Inflammatory macrophage treated with lipopolysaccharide for 4 hours (primary cell): ENCODE measurements around the gene IL11.
A peak's percentile ranks its signal among the peaks of the same experiment; 100 is the strongest.

ENCODE experiments used
- DNase-seq: peaks from one replicate; pipeline ENCODE4 v3.0.0-alpha.2; 2020

Gene IL11

GRCh38 chr19:55369653-55370304 lies 484 bp downstream of the IL11 start:
- DNase-seq: no peak

- peak; percentile 54 for DNase-seq
Measured at GRCh38 chr19:55368701-55369563, 1.3 kb downstream of the IL11 start.

GRCh38 chr19:55368106-55368505 lies 2.2 kb downstream of the IL11 start:
- no peak for DNase-seq

GRCh38 chr19:55366790-55367189 lies 3.5 kb downstream of the IL11 start:
- no peak for DNase-seq

- DNase-seq: no peak
Measured at GRCh38 chr19:55365964-55366363, 4.3 kb downstream of the IL11 start.

DNA sequence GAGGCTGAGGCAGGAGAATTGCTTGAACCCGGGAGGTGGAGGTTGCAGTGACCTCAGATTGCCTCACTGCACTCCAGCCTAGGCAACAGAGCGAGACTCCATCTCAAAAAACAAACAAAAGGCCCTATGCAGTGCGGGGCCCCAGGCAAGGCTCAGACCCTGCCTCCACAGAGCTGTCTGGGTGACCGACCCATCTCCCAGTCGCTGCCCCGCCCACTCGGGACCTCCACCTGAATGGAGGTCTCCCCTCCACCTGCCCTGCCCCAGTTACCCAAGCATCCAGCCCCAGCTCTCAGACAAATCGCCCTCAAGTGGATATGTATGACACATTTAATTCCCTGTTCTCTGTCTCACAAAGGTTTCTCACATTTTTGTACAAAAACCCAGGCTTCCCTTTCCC lies 5.0 kb downstream of the IL11 start:
- no peak for DNase-seq

DNA sequence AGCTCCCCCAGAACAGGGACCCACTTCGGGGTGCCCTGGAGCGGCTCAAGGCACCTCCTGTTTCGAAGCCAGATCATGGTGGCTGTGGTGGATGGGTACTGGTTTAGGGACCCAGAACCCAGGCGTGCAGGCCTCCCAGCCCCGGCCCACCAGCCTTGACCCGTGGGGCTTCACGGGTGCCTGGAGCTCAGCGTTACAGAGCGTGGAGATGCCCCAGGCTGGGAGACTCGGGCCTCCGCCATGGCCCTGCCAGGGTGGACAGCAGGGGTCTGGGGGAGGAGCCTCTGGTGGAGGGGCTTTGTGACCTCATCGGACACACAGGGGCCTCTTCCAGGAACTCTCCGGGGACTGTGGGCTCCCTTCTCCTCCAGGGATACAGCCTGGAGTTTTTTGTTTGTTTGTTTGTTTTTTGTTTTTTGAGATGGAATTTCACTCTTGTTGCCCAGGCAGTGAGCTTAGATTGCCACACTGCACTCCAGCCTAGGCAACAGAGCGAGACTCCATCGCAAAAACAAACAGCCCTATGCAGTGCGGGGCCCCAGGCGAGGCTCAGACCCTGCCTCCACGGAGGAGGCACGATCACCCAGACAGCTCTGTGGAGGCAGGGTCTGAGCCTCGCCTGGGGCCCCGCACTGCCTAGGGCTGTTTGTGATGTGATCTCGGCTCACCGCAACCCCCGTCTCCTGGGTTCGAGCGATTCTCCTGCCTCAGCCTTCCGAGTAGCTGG lies 7.1 kb downstream of the IL11 start, which contains the start of gene GARIN5B:
TSS of gene GARIN5B (minus strand) at position 271 of the 727 bp plus-strand sequence. CDS start at position 77, 194 bp downstream.
- DNase-seq: no peak

DNA sequence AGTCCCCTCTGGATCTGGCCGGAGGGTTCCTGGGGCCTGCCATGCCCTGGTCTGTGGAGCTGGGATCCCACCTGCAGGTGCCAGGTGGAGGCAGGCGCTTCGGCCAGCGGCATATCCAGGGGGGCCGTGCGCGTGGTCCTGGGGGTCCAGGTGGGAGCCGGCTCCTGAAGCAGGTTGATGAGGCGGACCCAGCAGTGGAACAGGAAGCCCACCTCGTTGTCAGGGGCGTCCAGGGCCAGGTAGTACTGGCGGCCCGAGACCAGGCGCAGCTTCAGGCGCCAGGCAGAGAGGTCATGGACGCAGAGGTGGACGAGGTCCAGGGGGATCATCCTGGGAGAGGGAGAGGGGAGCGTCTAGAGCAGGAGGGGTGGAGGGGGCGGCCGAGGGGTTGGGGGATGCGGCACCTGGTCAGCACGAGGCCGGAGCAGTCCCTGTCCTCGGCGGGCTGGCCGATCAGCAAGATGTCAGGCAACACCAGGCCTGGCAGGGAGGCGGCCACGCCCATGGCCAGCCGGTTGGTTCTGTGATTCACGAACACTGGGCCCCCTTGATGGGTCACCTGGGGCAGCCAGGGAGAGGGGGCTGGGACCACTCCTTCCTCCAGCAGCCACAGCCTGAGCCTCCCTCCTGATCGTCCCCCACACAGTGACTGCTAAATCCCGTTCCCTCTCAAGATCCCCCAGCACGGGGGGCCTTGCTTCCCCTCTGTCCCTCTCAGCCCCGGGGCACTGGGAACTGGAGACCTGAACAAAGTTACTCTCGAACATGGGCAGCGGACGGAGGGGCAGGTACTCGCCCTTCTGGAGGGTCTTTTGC lies 7.9 kb downstream of the IL11 start:
- DNase-seq: no peak

DNA sequence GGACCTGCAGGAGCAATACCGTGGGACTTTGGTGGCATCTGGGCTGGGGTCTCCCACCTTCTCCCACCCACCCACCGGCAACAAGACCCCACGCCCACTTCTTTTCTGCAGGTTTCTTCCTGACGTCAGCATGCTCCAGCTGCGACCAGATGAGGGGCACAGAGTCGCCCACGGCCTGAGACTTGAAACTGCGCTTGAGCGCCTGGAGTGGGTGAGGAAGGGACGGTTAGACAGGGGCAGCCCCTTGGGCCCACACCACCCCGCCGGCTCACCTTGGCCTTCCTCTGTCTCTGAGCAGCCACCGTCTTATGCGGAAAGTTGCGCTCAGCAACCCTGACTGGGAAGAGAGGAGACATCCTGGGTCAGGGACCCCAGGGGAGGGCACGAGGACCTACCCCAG lies 9.4 kb downstream of the IL11 start:
- DNase-seq: no peak

DNA sequence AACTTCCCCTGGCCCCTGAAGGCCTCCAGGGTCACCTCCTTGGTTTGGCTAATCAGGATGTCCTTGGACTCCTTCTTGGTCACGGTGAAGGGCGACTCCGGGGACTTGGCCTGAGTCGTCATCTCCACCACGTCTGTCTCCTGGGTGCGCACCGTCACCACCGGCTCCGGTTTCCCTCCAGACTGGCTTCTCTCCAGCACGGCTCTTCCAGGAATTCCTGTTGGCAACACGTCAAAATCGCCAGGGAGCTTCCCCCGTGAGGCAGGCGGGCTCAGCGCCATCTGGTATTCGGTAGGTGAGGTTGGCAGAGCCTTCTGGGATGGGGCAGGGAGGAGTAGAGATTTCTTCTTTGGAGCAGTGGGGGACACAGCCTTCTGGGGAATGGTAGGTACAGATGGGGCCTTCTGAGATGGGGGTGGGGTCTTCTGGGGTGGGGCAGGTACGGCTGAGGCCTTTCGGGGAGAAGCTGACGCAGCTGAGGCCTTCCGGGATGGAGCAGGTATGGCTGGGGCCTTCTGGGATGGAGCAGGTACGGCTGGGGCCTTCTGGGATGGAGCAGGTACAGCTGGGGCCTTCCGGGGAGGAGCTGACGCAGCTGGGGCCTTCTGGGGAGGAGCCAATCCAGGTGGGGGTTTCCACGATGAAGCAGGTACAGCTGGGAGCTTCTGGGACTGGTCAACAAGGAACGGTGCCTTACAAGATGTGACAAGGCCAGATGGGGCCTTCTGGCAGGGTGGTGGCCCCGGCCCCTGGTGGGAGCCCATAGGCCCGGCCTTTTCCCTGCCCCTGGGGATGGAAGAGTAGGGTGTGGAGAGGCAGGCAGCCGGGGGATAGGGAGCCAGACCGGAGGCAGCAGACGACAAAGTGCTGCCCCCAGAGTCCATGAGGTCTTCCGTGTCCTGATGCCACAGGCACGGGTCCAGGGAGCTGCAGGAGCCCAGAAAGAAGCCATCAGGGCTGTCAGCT lies 11.0 kb downstream of the IL11 start:
- no peak for DNase-seq

DNA sequence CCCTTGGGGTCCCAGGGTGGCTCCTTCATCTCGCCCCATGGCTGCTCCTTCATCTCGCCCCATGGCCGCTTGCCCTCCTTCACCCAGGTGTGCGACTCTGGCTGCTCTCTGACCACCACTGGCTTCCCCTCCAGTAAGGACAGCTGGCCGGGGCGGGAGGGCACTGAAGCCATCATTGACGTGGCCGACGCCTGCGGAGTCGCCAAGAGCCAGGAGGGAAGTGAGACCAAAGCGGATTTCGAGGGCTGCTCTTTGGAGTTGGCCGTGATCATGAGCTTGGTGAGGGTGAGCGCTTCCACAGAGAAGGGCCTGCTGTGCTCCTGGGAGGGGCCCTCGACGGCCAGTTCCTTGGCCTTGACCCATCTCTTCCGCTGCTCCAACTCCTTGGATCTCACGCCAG lies 11.8 kb downstream of the IL11 start:
- DNase-seq: no peak

- no peak for DNase-seq
Measured at GRCh38 chr19:55355213-55355821, 14.9 kb downstream of the IL11 start.

DNA sequence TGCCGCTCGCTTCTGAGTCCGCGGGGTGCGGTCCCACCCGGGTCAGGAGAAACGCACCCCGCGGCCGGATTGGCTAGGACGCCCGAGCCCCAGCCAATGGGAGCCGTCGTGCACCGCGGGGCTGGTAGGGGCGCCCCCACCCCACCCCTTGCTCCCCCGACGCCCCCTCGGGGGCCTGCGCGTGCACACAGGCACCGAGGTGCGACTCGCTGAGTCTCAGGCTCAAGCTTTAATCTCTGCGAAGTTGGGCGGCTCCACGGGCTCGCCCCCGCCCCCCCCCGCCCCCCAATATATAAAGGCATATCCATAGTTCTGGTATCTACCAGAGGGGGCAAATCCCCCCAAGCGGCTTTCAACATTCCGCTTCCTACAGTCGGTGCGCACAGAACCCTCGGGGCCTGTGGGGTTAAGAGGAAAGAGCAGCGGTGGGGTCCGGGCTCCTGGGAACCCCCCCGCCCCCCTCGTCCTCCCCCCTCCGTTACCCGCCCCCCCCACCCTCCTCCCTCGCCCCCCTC lies 15.5 kb downstream of the IL11 start, which contains the start of gene COX6B2:
TSS of gene COX6B2 (minus strand) at position 22 of the 515 bp plus-strand sequence. CDS start 198 bp downstream, outside the sequence.
- no peak for DNase-seq

DNA sequence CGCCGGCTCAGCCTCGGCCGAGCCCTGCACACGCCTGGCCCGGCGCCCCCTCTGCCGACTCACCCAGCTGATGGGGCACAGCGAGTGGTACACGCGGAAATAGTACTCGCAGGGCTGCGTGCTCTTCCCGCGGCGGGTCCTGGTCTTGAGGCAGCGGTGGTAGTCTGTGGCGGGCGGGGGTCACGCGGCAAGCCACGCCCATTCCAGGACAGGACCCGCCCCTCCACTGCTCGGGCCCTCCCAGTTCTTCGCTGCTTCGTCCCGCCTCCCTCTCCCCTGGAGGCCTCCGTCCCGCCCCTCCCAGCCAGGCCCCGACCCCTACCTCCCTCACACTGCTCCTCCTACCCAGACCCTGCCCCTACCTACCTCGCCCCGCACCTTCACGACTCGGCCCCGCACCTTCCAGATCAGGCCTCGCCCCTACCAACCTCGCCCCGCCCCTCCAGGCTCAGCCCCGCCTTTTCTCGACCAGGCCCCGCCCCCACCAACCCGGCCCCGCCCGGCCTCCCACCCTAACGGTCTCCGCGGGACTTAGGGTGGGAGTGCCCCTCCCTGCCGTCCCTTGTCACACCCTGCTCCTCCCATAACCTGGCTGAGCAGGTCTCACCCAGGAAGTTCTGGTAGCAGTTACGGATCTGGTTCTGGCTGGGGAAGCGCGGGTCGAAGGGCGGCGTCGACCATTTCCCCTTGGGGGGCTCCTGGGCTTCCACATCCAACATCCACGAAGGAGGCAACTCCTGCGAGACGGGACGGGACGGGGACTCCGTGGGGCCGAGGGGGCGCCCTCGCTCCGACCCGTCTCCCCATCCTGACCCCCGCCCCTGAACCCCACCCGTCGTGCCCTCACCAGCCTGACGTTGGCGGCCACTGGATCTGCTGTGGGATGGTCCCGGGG lies 16.2 kb downstream of the IL11 start:
- peak; percentile 67 for DNase-seq

DNA sequence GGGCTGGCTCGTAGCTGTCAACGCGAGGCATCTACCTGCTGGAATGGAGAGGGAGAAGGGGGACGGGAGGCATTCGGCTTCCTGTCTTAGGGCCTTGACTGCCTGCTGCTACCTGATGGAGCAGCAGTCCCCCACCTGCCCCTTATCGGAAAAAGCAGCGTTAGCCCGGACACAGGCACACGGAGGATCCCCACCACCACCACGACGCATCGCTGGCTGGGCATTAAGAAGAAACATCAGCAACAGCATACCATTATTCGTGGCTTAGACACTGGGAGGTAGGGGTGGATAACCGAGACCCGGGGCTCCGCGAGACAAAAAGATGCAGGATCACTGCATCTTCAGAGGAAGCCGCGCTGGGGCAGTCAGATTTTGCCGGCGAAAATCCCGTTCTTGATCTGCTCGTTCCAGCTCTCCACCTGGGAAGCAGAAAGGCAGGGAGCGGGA lies 16.9 kb downstream of the IL11 start:
- DNase-seq: no peak

GRCh38 chr19:55352549-55353145 lies 17.6 kb downstream of the IL11 start:
- no peak for DNase-seq

- no peak for DNase-seq
Measured at GRCh38 chr19:55352040-55352439, 18.2 kb downstream of the IL11 start.

- DNase-seq: no peak
Measured at GRCh38 chr19:55350620-55351315, 19.5 kb downstream of the IL11 start.
